OCI-LY7 (cell line): ENCODE measurements around the gene FAM76A. TPM values are rescaled to one million over a fixed set of nuclear protein-coding genes. Genes with fewer than 3 reads are reported as not detected.

Source experiments
- BruUV-seq: library from RNA; stranded (reverse); fragments of 400-500 nt; replicated peaks from 2 replicates; lab custom pipeline; 2021; lab: Mats Ljungman, UMichigan
- CTCF ChIA-PET: fragments of 300-600 bp; sonication (Branson Sonifier 250); formaldehyde crosslinking; loops from one replicate; lab custom pipeline; 2022; ENCODE audit warnings: antibody characterized with exemption; ENCODE audit not compliant: unreplicated experiment; lab: Charles Lee
- POLR2A ChIA-PET: fragments of 300-600 bp; sonication (Branson Sonifier 250); formaldehyde crosslinking; loops from one replicate; lab custom pipeline; 2022; ENCODE audit warnings: antibody characterized with exemption; lab: Charles Lee
- DNase-seq: peaks from one replicate; pipeline ENCODE4 v3.0.0-alpha.2; 2015; ENCODE audit warnings: low spot score
- H2AFZ ChIP-seq: fragments of 200-600 bp; sonication (generic), shearing (Covaris generic); 2 replicates; pipeline ENCODE4 v1.6.1; 2014; ENCODE audit warnings: mild to moderate bottlenecking, antibody characterized with exemption, low read length, moderate library complexity
- H3K27ac ChIP-seq: fragments of 200-600 bp; sonication (generic); 2 replicates; pipeline ENCODE4 v1.5.1; 2014; ENCODE audit warnings: mixed run types, low read depth, mild to moderate bottlenecking, moderate library complexity, low read length, inconsistent platforms; ENCODE audit not compliant: poor library complexity, severe bottlenecking
- H3K36me3 ChIP-seq: fragments of 200-600 bp; sonication (generic); 2 replicates; pipeline ENCODE4 v1.6.1; 2014; ENCODE audit warnings: mild to moderate bottlenecking, antibody characterized with exemption, low read length, moderate library complexity, mixed read lengths; ENCODE audit not compliant: insufficient read depth
- H3K4me1 ChIP-seq: fragments of 200-600 bp; sonication (generic); 2 replicates; pipeline ENCODE4 v1.5.1; 2014; ENCODE audit warnings: mild to moderate bottlenecking, low read length; ENCODE audit not compliant: insufficient read depth, poor library complexity, severe bottlenecking
- H3K4me2 ChIP-seq: fragments of 200-600 bp; sonication (generic); 2 replicates; pipeline ENCODE4 v1.6.1; 2014; ENCODE audit warnings: mild to moderate bottlenecking, low read length
- H3K4me3 ChIP-seq: fragments of 200-600 bp; sonication (generic); 2 replicates; pipeline ENCODE4 v1.5.1; 2014; ENCODE audit warnings: mild to moderate bottlenecking, low read depth, low read length; ENCODE audit not compliant: poor library complexity, severe bottlenecking
- H3K79me2 ChIP-seq: fragments of 200-600 bp; sonication (generic); 2 replicates; pipeline ENCODE4 v1.6.1; 2016; ENCODE audit warnings: low read depth, mild to moderate bottlenecking, low read length, moderate library complexity, mixed read lengths; ENCODE audit not compliant: insufficient read depth
- H3K9me2 ChIP-seq: fragments of 200-600 bp; sonication (generic); 2 replicates; pipeline ENCODE4 v1.6.1; 2016; ENCODE audit warnings: mild to moderate bottlenecking, low read length, mixed read lengths; ENCODE audit not compliant: insufficient read depth
- H3K9me3 ChIP-seq: fragments of 200-600 bp; sonication (generic); 2 replicates; pipeline ENCODE4 v1.6.1; 2014; ENCODE audit warnings: mild to moderate bottlenecking, mixed run types, low read length, mixed read lengths
- H4K20me1 ChIP-seq: fragments of 200-600 bp; sonication (generic); 2 replicates; pipeline ENCODE4 v1.6.1; 2014; ENCODE audit warnings: mild to moderate bottlenecking, antibody characterized with exemption, low read length, moderate library complexity, mixed read lengths; ENCODE audit not compliant: insufficient read depth
- EZH2phosphoT487 ChIP-seq: fragments of 200-600 bp; sonication (generic); IDR thresholded peaks from 2 replicates; pipeline ENCODE4 v1.6.1; 2018; ENCODE audit warnings: low read depth, borderline replicate concordance, mild to moderate bottlenecking, mixed run types, antibody characterized with exemption, low read length, moderate library complexity, mixed read lengths
- intact Hi-C: fragments of 100-400 bp; cut with micrococcal nuclease; formaldehyde crosslinking; loops from one replicate; pipeline ENCODE4 v1.10.0; 2022; ENCODE audit not compliant: unreplicated experiment
- total RNA-seq, 2 experiments: library from RNA; depleted of rRNA in 1 of 2; stranded (reverse); fragments of >200 nt in 1 of 2; shearing (Covaris generic) in 1 of 2; gene quantifications; 2 replicates each; pipeline ENCODE4 v1.2.3, GENCODE V29; 2014 to 2022
- TF ChIP-seq, protein P1 (sequence below): fragments of 200-600 bp; sonication (generic); conservative IDR thresholded peaks from 2 replicates; pipeline ENCODE4 v1.5.1; 2014; ENCODE audit warnings: mild to moderate bottlenecking, antibody characterized with exemption, low read length, moderate library complexity, mixed read lengths

FAM76A gene
- total RNA-seq, 2 experiments from 2014 or later: 16.3 to 18.6 TPM

DNA sequence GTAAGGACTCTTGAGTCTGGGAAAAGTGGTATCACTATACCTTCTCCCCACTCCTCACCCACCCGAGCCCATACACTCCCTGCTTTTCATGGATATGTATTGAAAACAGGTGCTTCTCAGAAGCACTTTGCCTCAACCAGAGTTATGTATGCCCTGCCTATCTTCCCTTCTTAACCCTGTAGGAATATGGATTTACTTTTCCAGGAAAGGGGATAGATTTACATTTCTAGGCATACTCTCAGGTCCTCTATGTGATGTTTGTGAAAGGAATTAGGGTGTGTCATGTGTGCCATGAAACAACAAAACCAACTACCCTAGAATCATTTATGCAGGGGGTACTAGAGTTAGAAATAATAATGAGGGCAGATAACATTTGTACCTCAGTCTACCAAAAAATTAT, 36.3 kb downstream of the FAM76A start:
- H3K27ac ChIP-seq: no peak overlapping the region
- no peaks in the 10 kb centered on the region for H3K9me3 ChIP-seq
- BruUV-seq: no TSS peak
- no peak for DNase-seq
- H3K4me3 ChIP-seq: no peak overlapping the region
- no peak for TF ChIP-seq EZH2phosphoT487
- TF ChIP-seq, protein P1, sequence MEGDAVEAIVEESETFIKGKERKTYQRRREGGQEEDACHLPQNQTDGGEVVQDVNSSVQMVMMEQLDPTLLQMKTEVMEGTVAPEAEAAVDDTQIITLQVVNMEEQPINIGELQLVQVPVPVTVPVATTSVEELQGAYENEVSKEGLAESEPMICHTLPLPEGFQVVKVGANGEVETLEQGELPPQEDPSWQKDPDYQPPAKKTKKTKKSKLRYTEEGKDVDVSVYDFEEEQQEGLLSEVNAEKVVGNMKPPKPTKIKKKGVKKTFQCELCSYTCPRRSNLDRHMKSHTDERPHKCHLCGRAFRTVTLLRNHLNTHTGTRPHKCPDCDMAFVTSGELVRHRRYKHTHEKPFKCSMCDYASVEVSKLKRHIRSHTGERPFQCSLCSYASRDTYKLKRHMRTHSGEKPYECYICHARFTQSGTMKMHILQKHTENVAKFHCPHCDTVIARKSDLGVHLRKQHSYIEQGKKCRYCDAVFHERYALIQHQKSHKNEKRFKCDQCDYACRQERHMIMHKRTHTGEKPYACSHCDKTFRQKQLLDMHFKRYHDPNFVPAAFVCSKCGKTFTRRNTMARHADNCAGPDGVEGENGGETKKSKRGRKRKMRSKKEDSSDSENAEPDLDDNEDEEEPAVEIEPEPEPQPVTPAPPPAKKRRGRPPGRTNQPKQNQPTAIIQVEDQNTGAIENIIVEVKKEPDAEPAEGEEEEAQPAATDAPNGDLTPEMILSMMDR: no peak
- POLR2A ChIA-PET: interaction anchor here (1.0 kb wide), 1 partner anchor 11 kb away, joined by 4 read pairs; the partner anchor contains the start of gene STX12
- H3K4me2 ChIP-seq: no peak overlapping the region
- H3K4me1 ChIP-seq: no peaks in the 10 kb centered on the region
- no peaks in the 10 kb centered on the region for H3K79me2 ChIP-seq
- H3K36me3 ChIP-seq: peaks cover 32% of the 10 kb centered on the region; the same call in 1 of the 2 replicates
- no peaks in the 10 kb centered on the region for H3K9me2 ChIP-seq
- no peaks in the 10 kb centered on the region for H4K20me1 ChIP-seq
- CTCF ChIA-PET: no interaction called here
- intact Hi-C loops: no loop called here
- no peak overlapping the region for H2AFZ ChIP-seq

DNA sequence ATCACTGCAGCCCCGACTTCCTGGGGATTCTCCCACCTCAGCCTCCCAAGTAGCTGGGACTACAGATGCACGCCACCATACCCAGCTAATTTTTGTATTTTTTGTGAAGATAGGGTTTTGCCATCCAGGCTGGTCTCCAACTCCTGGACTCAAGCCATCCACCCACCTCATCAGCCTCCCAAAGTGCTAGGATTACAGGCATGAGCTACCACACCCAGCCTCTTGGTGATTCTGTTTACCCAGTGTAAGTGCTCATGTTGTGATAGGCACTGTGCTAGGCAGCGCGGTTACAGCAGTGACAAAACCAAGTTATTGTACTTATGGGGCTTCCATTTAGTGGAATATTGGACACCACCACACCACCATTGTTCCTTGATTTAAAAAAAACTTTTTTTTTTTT, 37.6 kb downstream of the FAM76A start:
- no peak for TF ChIP-seq EZH2phosphoT487
- TF ChIP-seq, protein P1: no peak
- no peak overlapping the region for H3K27ac ChIP-seq
- no TSS peak for BruUV-seq
- no peaks in the 10 kb centered on the region for H3K9me3 ChIP-seq
- DNase-seq: no peak
- H2AFZ ChIP-seq: no peak overlapping the region
- no peaks in the 10 kb centered on the region for H4K20me1 ChIP-seq
- H3K4me1 ChIP-seq: no peaks in the 10 kb centered on the region
- H3K79me2 ChIP-seq: no peaks in the 10 kb centered on the region
- H3K4me2 ChIP-seq: no peak overlapping the region
- CTCF ChIA-PET: no interaction called here
- POLR2A ChIA-PET: interaction anchor here (0.6 kb wide), 1 partner anchor 26 kb away, joined by 4 read pairs; no protein-coding TSS in a partner anchor
- H3K9me2 ChIP-seq: no peaks in the 10 kb centered on the region
- intact Hi-C loops: no loop called here
- peaks cover 27% of the 10 kb centered on the region; the same call in 1 of the 2 replicates for H3K36me3 ChIP-seq
- H3K4me3 ChIP-seq: no peak overlapping the region

DNA sequence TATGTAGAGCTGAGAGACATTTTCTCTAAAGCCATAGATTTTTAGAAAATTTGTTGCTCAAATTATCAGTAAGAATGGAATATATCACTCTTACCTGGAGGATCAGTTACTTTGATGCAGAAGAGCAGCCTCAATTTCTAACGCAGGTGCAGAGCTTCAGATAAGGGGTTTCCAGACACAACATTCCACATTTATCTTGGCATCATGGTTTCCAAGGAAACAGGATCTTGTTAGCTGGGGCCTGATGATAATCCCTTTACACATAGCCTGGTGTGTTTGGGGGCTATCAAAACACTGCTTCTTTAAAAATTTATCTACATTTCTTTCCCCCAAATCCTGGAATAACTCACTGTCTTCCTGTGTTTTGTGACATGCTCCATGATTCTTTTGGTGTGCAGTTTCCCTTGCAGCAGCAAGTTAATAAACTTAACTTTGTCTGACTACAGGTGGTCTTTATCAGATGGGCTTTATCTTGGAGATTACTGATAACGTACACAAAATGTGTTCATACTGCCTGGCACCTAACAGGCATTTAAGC, 44.6 kb downstream of the FAM76A start:
- no peak overlapping the region for H2AFZ ChIP-seq
- H3K4me3 ChIP-seq: no peak overlapping the region
- POLR2A ChIA-PET: interaction anchor here (0.9 to 1.3 kb wide), 4 partner anchors 12 to 45 kb away, joined by 3 read pairs; partner anchors contain the start of gene FAM76A
- no peak for DNase-seq
- intact Hi-C loops: loop anchor here (5.0 kb wide), 1 partner anchor 43 kb away; the partner anchor contains the start of gene FAM76A
- H4K20me1 ChIP-seq: no peaks in the 10 kb centered on the region
- H3K4me2 ChIP-seq: no peak overlapping the region
- H3K36me3 ChIP-seq: peaks cover under 1% of the 10 kb centered on the region; the same call in 1 of the 2 replicates
- no peaks in the 10 kb centered on the region for H3K9me2 ChIP-seq
- H3K9me3 ChIP-seq: no peaks in the 10 kb centered on the region
- H3K27ac ChIP-seq: no peak overlapping the region
- CTCF ChIA-PET: no interaction called here
- TF ChIP-seq, protein P1: no peak
- TF ChIP-seq EZH2phosphoT487: no peak
- peaks cover 26% of the 10 kb centered on the region for H3K79me2 ChIP-seq
- H3K4me1 ChIP-seq: peaks cover 24% of the 10 kb centered on the region
- BruUV-seq: no TSS peak
